Mesendoderm (in vitro differentiated cells): ENCODE results near the gene SUSD4.

Source experiments
- DNase-seq: peaks from one replicate; pipeline ENCODE4 v3.0.0; 2013
- H2AK5ac ChIP-seq: 2 replicates; pipeline ENCODE4 v1.6.1; 2013; ENCODE audit warnings: low read length, inconsistent platforms
- H2BK120ac ChIP-seq: 2 replicates; pipeline ENCODE4 v1.6.1; 2013; ENCODE audit warnings: low read depth, mild to moderate bottlenecking, low read length, moderate library complexity, mixed read lengths
- H2BK15ac ChIP-seq: replicated peaks from 2 replicates; pipeline ENCODE4 v1.6.1; 2013; ENCODE audit warnings: low read depth, mild to moderate bottlenecking, moderate library complexity
- H2BK5ac ChIP-seq: 2 replicates; pipeline ENCODE4 v1.6.1; 2013; ENCODE audit warnings: low read length, inconsistent platforms
- H3K18ac ChIP-seq: 2 replicates; pipeline ENCODE4 v1.6.1; 2013; ENCODE audit warnings: mild to moderate bottlenecking, low read length, mixed read lengths
- H3K23ac ChIP-seq: one replicate; pipeline ENCODE4 v1.6.1; 2013; ENCODE audit warnings: low read length
- H3K27ac ChIP-seq: 2 replicates; pipeline ENCODE4 v1.5.1; 2013; ENCODE audit warnings: low read depth, mild to moderate bottlenecking, inconsistent platforms, low read length, moderate library complexity
- H3K27me3 ChIP-seq: 2 replicates; pipeline ENCODE4 v1.6.1; 2013; ENCODE audit warnings: low read length, control low read depth, mild to moderate bottlenecking, inconsistent platforms; ENCODE audit not compliant: insufficient read depth, poor library complexity
- H3K36me3 ChIP-seq: 2 replicates; pipeline ENCODE4 v1.6.1; 2013; ENCODE audit warnings: low read length, inconsistent platforms; ENCODE audit not compliant: control insufficient read depth, insufficient read depth
- H3K4ac ChIP-seq: one replicate; pipeline ENCODE4 v1.6.1; 2013; ENCODE audit warnings: low read depth, mild to moderate bottlenecking, low read length, moderate library complexity
- H3K4me1 ChIP-seq: 2 replicates; pipeline ENCODE4 v1.6.1; 2013; ENCODE audit warnings: low read depth, low read length, inconsistent platforms; ENCODE audit not compliant: control insufficient read depth
- H3K4me2 ChIP-seq: 2 replicates; pipeline ENCODE4 v1.6.1; 2013; ENCODE audit warnings: low read length
- H3K4me3 ChIP-seq: 2 replicates; pipeline ENCODE4 v1.5.1; 2013; ENCODE audit warnings: mild to moderate bottlenecking, low read length
- H3K56ac ChIP-seq: one replicate; pipeline ENCODE4 v1.6.1; 2013; ENCODE audit warnings: low read length
- H3K79me1 ChIP-seq: 2 replicates; pipeline ENCODE4 v1.6.1; 2013; ENCODE audit warnings: low read length, inconsistent platforms
- H3K79me2 ChIP-seq: 2 replicates; pipeline ENCODE4 v1.6.1; 2013; ENCODE audit warnings: mild to moderate bottlenecking, low read length; ENCODE audit not compliant: control insufficient read depth, insufficient read depth
- H3K9ac ChIP-seq: 2 replicates; pipeline ENCODE4 v1.6.1; 2013; ENCODE audit warnings: low read length, inconsistent platforms
- H4K5ac ChIP-seq: one replicate; pipeline ENCODE4 v1.6.1; 2013; ENCODE audit warnings: low read length
- H4K8ac ChIP-seq: one replicate; pipeline ENCODE4 v1.6.1; 2013; ENCODE audit warnings: low read depth, mild to moderate bottlenecking, control low read depth, low read length, moderate library complexity
- WGBS: extraction: QIAGEN DNeasy Blood & Tissue Kit; methylation state at CpG from one replicate; pipeline ENCODE4 v1.1.7; 2013; ENCODE audit warnings: low lambda C conversion rate, missing lambda C conversion rate; ENCODE audit not compliant: insufficient coverage; ENCODE audit errors: extremely low coverage; 5-methylcytosine and 5-hydroxymethylcytosine counted together

Gene SUSD4

GRCh38 chr1:223374064-223374610 is 10.2 kb upstream of the SUSD4 start:
- no peak overlapping the region for H2BK15ac ChIP-seq
- no CpG with 5 or more reads among the region's 4 CpGs for WGBS
- H3K27ac ChIP-seq = no peak overlapping the region
- no peaks in the 10 kb centered on the region for H3K36me3 ChIP-seq
- H3K79me2 ChIP-seq = no peaks in the 10 kb centered on the region
- H2AK5ac ChIP-seq = no peak overlapping the region
- no peak overlapping the region for H3K4me3 ChIP-seq
- no peak overlapping the region for H3K4ac ChIP-seq
- no peak overlapping the region for H3K23ac ChIP-seq
- H3K18ac ChIP-seq = no peak overlapping the region
- no peak overlapping the region for H2BK5ac ChIP-seq
- no peak overlapping the region for H3K4me2 ChIP-seq
- H4K5ac ChIP-seq = no peak overlapping the region
- H3K4me1 ChIP-seq = no peaks in the 10 kb centered on the region
- no peak overlapping the region for H2BK120ac ChIP-seq
- no peak overlapping the region for H3K56ac ChIP-seq
- DNase-seq = no peak
- H3K27me3 ChIP-seq = peaks cover 2% of the 10 kb centered on the region
- H3K9ac ChIP-seq = no peak overlapping the region
- no peak overlapping the region for H4K8ac ChIP-seq
- H3K79me1 ChIP-seq = no peaks in the 10 kb centered on the region

GRCh38 chr1:223364685-223365382 is 858 bp upstream of the SUSD4 start:
- no CpG with 5 or more reads among the region's 55 CpGs for WGBS
- peak; percentile 80 for DNase-seq
- H3K23ac ChIP-seq = no peak overlapping the region
- H2BK5ac ChIP-seq = no peak overlapping the region
- H4K8ac ChIP-seq = no peak overlapping the region
- no peak overlapping the region for H3K4me3 ChIP-seq
- no peaks in the 10 kb centered on the region for H3K79me1 ChIP-seq
- no peak overlapping the region for H3K4ac ChIP-seq
- no peak overlapping the region for H2BK120ac ChIP-seq
- no peaks in the 10 kb centered on the region for H3K4me1 ChIP-seq
- no peak overlapping the region for H3K56ac ChIP-seq
- H3K36me3 ChIP-seq = no peaks in the 10 kb centered on the region
- no peak overlapping the region for H3K9ac ChIP-seq
- H3K27ac ChIP-seq = no peak overlapping the region
- no peaks in the 10 kb centered on the region for H3K79me2 ChIP-seq
- no peak overlapping the region for H4K5ac ChIP-seq
- H3K4me2 ChIP-seq = peak overlapping the region; percentile 54
- H2BK15ac ChIP-seq = no peak overlapping the region
- H3K18ac ChIP-seq = no peak overlapping the region
- H3K27me3 ChIP-seq = peaks cover 10% of the 10 kb centered on the region
- no peak overlapping the region for H2AK5ac ChIP-seq

- peak overlapping the region; percentile 67 for H3K56ac ChIP-seq
- no peaks in the 10 kb centered on the region for H3K79me2 ChIP-seq
- peak overlapping the region; percentile 84 for H3K4me2 ChIP-seq
- H3K4ac ChIP-seq = no peak overlapping the region
- DNase-seq = peak; percentile 52
- H3K27me3 ChIP-seq = peaks cover 10% of the 10 kb centered on the region
- no peak overlapping the region for H3K18ac ChIP-seq
- H2BK5ac ChIP-seq = no peak overlapping the region
- H2BK15ac ChIP-seq = no peak overlapping the region
- H2AK5ac ChIP-seq = no peak overlapping the region
- H3K4me1 ChIP-seq = no peaks in the 10 kb centered on the region
- H3K36me3 ChIP-seq = no peaks in the 10 kb centered on the region
- H2BK120ac ChIP-seq = no peak overlapping the region
- H3K27ac ChIP-seq = no peak overlapping the region
- no CpG with 5 or more reads among the region's 44 CpGs for WGBS
- no peak overlapping the region for H3K4me3 ChIP-seq
- H3K23ac ChIP-seq = no peak overlapping the region
- no peak overlapping the region for H4K8ac ChIP-seq
- H3K9ac ChIP-seq = peak overlapping the region; percentile 29
- no peak overlapping the region for H4K5ac ChIP-seq
- no peaks in the 10 kb centered on the region for H3K79me1 ChIP-seq
Measured at GRCh38 chr1:223363057-223363855, 720 bp downstream of the SUSD4 start.

GRCh38 chr1:223358826-223359225 is 5.2 kb downstream of the SUSD4 start:
- Histone ChIP-seq H3K4me1 (no peaks in the 10 kb centered on the region), H3K9ac (no peak overlapping the region), H2BK5ac (no peak overlapping the region), H4K5ac (no peak overlapping the region), H2BK120ac (no peak overlapping the region), H2BK15ac (no peak overlapping the region), H3K56ac (no peak overlapping the region), H3K27ac (no peak overlapping the region), H3K18ac (no peak overlapping the region), H3K79me1 (no peaks in the 10 kb centered on the region), H4K8ac (no peak overlapping the region), H3K27me3 (peaks cover 1% of the 10 kb centered on the region), H3K4me3 (no peak overlapping the region), H3K36me3 (no peaks in the 10 kb centered on the region), H3K4me2 (no peak overlapping the region), H3K4ac (no peak overlapping the region), H3K23ac (no peak overlapping the region), H2AK5ac (no peak overlapping the region), H3K79me2 (no peaks in the 10 kb centered on the region)
- DNase-seq = peak; percentile 50
- no CpG with 5 or more reads among the region's 3 CpGs for WGBS

GRCh38 chr1:223355699-223356098 is 8.3 kb downstream of the SUSD4 start:
- Histone ChIP-seq H3K27me3 (no peaks in the 10 kb centered on the region), H3K23ac (no peak overlapping the region), H3K18ac (no peak overlapping the region), H3K4me1 (no peaks in the 10 kb centered on the region), H3K9ac (no peak overlapping the region), H3K36me3 (no peaks in the 10 kb centered on the region), H3K4me2 (no peak overlapping the region), H4K5ac (no peak overlapping the region), H3K27ac (no peak overlapping the region), H3K79me2 (no peaks in the 10 kb centered on the region), H2BK15ac (no peak overlapping the region), H3K4me3 (no peak overlapping the region), H3K4ac (no peak overlapping the region), H3K56ac (no peak overlapping the region), H2BK5ac (no peak overlapping the region), H4K8ac (no peak overlapping the region), H3K79me1 (no peaks in the 10 kb centered on the region), H2BK120ac (no peak overlapping the region), H2AK5ac (no peak overlapping the region)
- WGBS = no CpG with 5 or more reads among the region's 2 CpGs
- DNase-seq = no peak
